NCI-H2029 (cell line): Measurements from ENCODE around the gene RALB.
"Not testable (repeated sequence)": the region's sequence is repeated elsewhere in the genome, so short reads cannot be mapped to it uniquely, and the experiment has no call there.

Source experiments
- DNase-seq: peaks from one replicate; lab custom pipeline; 2025; lab: John Stamatoyannopoulos, UW

The RALB gene

DNA sequence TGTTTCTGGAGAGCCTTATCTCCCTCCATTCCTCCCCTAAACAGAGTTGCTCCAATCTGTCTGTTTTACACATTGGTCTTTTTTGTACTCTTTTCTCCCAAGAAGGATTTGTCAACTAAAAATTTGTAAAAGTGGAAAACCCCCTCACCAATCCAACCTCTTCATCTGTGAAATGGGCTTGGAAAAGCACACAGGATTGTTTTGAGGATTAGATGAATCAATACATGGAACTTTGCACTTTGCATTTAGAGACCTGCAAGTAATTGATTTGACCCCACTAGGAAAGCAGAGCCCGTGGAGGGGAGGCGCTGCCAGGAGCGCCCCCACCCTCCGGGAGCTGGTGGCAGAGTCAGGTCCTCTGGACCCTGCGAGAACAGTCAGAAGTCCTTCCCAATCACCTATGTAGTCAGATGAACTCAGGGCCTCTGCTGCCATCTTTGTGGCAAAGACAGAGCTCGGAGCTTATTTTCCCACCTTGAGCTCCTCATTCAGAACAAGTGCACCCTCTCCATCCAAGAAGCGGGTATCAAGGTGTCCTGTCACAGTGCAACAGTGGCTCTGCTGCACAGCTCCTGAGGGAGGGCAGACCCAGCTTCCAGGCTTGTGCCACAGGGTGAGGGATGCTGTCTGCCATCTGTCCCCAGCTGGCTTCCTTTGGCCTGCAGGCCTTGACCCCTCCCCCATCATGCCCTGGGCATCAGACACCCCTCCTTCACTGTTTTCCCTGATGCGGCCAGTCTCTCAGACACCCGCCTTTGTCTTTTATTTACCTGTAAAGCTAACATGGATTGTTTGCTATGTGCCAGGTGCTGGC lies 27.7 kb upstream of the RALB start:
- peak; percentile 86 for DNase-seq

DNA sequence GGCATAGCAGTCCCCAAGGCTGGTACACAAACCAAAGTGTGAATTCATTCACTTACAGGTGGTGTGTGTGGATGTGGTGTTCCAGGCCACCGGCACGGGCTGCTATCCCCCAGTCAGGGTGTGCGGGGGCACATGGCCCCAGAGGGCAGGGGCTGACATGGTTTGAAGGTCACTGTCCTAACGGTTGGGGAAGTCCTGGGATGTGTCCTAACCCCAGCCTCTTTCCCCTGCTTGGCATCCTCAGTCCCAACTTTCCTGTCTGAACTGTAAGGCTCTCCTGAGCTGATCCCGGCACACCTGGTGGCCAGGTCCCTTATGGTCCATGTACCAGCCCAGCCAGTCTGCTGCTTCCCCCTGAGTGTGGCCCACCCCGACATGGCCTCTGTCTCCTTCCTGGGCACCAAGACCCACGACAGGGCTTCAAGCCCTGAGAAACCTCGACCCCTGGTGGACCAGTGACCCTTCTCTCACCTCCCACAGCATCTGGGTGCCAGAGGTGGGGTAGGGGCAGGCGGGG lies 27.0 kb upstream of the RALB start:
- no peak for DNase-seq

DNA sequence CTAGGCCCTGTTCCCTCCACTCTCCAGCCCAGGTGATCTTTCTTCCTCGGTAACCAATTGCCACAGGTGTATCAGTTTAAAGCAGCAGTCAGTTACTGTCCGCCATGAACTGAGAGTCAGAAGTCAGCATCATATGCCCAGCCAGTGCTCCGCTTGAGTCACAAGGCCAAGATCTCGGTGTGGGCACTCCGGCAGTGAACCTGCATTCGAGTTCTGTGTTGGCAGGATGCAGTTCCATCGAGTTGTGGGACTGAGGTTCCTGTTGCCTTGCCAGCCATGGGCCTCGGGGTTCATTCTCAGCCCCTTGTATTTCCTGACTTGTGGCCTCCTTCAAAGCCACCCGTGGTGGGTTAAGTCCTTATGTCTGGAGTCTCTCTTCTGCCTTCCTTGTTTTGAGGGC lies 26.3 kb upstream of the RALB start:
- no peak for DNase-seq

- DNase-seq = no peak
Observed at GRCh38 chr2:120227111-120227991, 25.3 kb upstream of the RALB start.

GRCh38 chr2:120228503-120228902 lies 24.1 kb upstream of the RALB start:
- DNase-seq = no peak

DNA sequence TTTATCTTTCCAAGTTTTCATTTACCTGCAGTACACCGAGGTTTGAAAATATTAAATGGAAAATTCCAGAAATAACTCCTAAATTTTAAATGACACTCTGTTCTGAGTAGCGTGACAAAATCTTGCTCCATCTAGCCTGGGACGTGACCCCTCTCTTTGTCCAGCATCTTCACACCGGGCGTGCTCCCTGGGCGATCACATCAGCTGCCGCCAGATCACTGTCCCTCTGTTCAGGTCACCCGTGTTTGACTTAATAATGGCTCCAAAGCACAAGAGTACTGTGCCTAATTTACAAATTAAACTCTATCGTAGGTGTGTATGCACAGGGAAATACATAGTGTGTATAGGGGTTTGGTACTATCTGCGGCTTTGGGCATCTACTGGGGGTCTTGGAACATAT lies 23.3 kb upstream of the RALB start:
- DNase-seq = no peak

DNA sequence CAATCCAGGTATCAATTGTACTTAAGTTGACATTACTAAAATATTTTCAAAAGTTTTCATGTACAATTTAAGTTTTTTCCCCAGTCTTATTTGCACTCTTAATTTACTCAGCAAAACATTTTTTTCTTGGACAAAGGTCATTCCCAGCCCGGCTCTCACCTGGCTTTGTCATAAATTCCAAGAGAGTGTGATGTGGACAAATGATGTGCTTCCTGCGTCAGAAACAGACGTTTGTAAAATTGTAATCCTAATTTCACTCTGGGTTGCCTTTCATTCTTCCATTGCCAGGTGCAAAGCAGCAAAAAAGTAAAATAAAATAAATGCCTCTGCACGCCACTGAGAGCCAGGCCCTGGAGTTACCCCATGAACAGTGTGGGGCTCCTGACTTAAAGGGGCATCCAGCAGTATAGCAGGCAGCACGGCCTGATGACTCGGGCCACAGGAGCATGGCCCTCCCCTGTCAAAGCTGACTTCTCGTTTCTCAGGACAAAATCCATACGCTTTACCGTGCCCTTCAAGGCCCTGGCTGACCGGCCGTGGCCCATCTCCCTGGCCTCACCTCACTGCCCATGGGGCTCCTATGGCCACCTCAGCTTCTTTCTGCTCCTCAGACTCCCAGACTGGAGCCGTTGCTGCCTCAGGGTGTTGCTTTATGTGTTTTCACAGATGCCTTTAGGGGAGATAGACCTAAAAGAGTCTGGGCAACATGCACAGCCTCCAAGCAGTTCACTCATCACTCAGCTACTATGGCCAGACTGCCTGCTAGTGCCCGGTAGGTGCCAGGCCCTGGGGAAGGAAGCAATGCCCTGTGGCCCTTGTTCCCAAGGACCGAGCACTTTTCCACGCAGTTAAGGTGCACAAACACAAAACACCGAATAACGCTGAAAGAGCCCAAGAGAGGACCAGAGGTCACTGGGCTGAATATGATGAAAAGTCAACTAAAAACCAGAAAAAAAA lies 21.9 kb upstream of the RALB start:
- DNase-seq = no peak

DNA sequence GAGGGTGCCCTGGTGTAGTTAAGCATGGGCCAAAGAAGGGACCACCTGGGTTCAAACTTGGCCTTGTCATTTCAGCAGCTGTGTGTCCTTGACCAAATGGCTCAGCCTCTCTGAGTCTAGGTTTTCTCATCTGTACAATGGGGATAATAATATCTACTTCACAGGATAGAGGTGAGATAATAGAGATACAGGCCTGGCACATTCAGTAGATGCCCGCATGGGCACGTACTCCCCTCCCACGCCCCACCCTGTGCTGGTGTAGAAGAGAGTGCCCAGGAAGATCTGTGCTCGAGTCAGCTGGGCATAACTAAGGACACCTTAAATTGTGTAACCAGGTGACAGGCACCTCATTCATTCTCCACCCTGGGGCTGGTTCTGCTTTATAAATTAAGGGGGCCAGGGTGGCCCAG lies 21.1 kb upstream of the RALB start:
- DNase-seq = no peak

DNA sequence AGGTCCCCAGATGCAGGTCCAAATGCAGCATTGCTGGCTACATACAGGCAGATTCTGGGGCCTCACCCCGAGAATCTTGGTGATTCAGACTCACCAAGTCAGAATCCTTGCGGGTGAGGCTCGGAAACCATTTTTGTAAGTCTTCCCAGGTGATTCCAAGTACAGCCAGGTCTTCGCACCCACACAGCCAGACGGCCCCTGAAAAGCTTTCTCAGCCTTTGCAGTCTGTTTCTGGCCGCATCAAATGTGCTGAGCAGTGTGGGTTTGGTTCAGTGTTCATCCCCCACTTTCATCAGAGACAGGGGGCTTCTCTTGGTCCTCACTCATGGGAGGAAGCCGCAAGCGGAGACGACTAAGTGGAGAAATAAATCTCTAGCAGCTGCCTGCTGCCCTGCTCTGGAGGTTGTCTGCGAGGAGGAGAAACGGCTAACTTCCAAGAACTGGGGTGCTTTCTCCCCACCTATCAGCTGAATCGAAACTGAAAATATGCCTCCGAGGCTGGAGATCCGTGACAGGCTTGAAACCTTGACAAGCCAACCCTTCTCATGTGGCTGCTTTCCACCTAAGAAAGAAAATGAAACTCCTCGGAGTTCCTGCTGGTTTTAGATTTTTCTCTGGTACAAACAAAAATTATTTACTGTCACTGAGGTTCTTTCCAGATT lies 20.5 kb upstream of the RALB start:
- no peak for DNase-seq

GRCh38 chr2:120233292-120233691 lies 19.4 kb upstream of the RALB start:
- no peak for DNase-seq

- DNase-seq = not testable (repeated sequence)
Observed at GRCh38 chr2:120235158-120235557, 17.5 kb upstream of the RALB start.

DNA sequence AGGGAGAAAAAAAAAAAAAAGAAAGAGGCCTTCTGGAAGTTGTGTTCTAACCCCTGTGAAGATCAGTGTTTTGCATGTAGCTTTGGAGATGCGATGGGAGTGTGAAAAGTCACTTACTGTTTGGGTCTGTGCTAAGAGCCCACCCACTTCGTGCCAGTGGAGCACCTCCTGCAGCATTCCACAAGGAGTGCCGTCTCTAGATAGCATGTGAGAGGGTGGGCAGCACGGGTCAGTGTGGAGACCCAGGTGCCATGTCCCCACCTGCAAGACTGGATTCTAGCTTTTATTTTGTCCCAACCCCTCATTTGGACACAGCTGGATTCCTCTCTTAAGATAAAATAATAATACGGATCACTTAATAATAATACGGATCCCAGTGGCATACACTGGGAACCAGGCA lies 17.0 kb upstream of the RALB start:
- no peak for DNase-seq

DNA sequence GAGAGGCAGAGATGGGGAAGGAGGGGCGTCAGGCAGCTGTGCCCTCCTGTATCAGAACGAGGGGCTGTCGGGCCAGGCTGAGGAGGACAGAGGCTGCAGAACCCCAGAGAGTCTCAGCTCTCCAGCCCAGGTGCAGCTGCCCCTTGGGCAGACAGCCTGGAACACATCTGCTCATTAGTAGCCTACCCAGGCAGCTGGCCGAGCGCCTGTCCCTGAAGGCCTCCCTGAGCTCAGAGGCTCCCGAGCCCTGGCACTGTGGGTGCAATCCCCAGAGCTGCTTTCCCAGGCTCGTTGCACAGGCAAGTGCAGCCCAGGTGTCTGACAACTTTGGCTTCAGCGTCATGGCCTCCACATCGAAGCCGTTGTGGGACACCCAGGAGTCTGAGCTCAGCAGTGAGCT lies 16.3 kb upstream of the RALB start:
- no peak for DNase-seq

DNA sequence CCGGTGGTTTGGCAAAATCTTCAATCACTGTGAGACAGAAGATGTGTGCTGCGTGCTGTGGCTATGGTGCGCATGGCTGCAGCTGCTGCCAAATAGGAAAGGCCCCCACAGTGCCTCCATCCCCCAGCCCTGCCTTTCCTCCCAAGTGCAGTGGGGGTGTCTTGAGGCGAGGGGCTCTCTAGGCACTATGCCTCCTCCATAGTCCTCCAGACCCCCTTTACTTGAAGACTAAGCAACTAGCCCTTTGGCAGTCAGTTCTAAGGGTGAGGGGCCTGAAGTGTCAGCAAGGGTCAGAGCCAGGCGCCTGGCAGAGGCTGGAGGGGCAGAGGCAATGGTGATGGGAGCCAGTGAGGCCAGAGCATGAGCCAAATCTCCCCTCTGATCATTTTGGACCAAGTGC lies 15.9 kb upstream of the RALB start:
- no peak for DNase-seq

DNA sequence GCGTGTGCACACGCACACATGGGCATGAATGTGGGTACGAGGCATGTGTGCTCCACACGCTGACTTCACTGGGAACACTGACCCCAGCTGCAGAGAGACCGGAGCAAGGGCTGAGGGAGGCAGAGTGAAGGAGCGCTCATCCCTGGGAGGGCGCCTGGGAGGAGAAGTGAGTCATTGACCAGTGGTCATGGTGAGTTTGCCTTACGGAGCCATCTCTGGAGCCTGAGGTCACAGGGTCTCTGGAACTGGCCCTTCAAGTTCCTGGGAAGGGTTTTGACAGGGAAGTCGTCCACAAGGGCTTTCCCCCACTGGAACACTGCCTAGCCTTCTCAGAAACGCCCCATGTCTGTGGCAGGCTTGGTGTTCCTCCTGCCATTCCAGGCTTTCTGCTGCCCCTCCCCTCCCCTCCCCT lies 15.2 kb upstream of the RALB start:
- DNase-seq = no peak

DNA sequence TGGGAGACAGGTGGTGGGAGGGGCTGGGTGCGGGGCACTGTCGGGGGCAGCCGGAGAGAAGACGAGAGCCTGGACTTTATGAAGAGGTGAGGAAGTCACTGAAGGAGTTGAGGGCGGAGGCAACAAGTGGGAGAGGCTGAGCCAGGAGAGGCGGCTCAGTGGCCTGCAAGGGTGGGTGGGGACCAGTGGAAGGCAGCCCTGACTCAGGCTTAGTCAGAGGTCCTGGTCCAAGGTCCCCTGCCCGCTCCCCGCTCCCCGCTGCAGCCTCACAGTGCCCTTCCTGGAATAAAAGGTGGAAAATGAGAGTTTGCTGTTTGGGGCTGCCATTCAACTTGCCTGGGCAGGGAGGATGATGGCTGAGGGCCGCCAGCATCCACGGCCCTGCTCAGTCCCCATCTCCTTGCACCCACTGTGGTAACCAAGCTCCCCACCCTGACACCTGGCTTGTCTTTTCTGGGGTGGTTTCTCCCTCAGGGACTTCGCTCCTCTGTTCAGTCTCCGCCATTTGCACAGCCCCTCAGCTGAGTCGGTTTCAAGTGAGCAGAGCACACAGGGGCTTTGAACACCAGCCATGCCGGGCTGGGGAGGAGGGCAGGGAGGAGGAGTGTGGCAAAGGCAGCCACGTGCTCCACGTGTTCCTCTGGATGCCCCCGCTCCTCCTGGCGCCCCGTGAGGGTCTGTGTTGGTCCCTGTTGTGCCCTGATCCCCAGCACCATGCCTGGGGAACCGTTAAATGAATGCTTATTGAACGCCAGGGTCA lies 13.7 kb upstream of the RALB start:
- DNase-seq = no peak

DNA sequence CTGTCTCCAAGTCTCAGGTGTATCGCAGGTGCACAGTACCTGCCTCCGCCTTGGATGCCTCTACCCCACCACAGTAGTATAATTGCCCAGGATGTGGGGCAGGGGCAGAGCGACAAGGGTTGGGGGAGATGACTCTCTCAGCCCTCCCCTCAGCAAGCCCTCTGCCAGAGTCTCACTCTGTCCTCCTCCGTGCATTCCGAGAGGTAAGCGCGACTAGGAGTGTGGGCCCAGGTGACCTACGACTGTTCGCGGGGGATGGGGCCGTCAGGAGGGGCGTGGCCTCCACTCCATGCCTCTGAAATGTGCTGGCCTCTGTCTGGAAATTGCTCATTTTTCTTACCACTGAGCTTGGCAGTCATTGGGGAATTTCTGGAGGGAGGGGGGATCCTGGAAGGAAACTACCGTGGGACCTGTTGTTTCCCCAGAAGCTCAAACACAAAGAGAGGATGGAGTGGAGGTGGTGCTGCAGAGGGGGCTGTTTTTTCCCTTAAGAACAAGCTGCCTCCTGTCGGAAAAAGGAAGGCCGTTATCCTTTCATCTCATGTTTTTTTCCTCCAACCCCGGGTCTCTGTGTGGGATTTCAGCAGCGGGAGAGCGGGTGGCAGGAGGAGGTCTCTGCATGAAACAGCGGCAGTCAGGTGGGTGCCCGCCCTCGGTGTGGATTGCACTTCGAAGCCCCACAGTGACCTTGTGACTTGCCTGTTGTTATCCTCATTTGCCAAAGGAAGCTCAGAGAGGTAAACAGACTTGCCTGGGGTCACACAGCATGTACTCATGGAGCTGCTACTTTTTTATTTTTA lies 13.0 kb upstream of the RALB start:
- no peak for DNase-seq

DNA sequence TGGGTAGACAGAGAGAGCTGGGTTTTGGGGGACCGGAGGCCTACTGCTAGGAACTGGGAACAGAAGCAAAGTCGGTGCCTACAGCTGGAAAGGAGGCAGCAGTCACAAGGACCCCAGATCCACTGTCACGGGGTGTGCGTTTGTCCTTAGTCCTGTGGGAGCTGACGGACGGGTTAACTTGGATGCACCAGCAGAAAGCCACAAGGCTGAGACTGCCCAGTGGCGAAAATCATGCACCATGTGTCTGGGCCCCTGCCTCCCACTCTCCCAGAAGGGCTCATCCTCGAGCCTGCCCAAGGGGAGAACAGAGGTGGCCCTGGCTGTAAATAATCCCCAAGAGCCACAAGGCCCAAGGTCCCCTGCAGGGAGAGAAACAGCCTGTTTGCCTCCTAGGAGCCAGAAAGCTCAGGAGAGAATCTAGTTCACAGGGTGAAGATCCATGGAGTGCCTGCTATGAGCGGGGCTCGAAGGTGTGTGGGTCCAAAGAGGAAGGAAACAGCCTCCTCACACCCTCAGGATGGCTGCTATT lies 11.7 kb upstream of the RALB start:
- DNase-seq = no peak

DNA sequence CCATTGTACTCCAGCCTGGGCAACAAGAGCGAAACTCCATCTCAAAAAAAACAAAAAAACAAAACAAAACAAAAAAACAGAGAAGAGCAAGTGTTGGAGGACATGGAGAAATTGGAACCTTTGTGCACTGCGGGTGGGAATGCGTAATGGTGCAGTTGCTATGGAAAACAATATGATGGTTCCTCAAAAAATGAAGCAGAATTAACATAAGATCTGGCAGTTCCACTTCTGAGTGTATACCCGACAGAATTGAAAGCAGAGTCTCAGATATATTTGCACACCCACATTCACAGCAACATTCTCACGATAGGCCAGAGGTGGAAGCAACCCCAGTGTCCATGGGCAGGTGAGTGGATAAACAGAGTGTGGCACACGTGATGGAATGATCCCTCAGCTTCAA lies 11.0 kb upstream of the RALB start:
- DNase-seq = no peak

DNA sequence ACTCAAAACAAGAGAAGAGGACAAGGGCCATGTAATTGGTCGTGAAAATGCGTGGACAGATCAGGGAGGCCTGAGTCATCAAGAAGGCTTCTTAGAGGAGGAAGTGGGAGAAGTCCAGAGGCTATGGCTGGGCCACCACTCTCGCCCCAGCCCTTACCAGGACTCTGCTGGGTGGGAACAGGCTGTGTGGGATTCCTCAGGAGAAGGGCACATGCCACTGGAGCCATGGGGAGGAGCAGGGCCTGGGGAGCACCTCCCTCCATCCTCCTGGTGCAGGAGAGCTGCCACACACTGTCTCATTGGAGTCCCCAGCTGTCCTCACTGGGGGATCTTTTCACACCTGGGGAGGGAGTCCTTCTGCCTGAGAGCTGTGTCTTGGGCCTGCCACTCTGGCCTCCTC lies 9.4 kb upstream of the RALB start:
- no peak for DNase-seq
